ENCODE data around the gene NPHP4.

Gene NPHP4

DNA sequence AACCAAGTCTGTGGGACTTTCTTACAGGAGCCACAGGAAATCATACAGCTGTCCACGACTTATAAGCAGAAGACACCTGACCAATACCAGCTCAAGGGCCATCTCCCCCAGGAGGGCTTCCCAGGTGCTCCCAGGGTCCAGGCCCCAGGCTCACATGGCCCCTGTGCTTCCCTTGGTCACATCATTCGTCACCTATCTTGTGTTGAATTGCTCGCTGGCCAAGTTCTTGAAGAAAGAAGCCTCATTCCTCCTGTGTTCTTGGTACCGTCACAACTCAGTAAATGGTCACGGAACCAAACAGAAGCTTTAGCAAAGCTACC lies 3.0 kb downstream of the NPHP4 start:
- Histone ChIP-seq H3K9me3 (ENCODE audit: control insufficient read depth, low read length) (no peaks in the 10 kb centered on the region), H3K4me1 (no peaks in the 10 kb centered on the region), H3K27me3 (ENCODE audit: control insufficient read depth, insufficient read depth, low read length) (no peaks in the 10 kb centered on the region), H3K4me2 (ENCODE audit: low read length) (no peak overlapping the region), H3K36me3 (ENCODE audit: control insufficient read depth, insufficient read depth, low read length) (no peaks in the 10 kb centered on the region), H3K27ac (no peak overlapping the region), H3K9ac (no peak overlapping the region), H3K4me3 (ENCODE audit: low read depth, low read length) (no peak overlapping the region), H3K79me2 (no peaks in the 10 kb centered on the region), H2AFZ (no peak overlapping the region)
- TF ChIP-seq, protein P1, sequence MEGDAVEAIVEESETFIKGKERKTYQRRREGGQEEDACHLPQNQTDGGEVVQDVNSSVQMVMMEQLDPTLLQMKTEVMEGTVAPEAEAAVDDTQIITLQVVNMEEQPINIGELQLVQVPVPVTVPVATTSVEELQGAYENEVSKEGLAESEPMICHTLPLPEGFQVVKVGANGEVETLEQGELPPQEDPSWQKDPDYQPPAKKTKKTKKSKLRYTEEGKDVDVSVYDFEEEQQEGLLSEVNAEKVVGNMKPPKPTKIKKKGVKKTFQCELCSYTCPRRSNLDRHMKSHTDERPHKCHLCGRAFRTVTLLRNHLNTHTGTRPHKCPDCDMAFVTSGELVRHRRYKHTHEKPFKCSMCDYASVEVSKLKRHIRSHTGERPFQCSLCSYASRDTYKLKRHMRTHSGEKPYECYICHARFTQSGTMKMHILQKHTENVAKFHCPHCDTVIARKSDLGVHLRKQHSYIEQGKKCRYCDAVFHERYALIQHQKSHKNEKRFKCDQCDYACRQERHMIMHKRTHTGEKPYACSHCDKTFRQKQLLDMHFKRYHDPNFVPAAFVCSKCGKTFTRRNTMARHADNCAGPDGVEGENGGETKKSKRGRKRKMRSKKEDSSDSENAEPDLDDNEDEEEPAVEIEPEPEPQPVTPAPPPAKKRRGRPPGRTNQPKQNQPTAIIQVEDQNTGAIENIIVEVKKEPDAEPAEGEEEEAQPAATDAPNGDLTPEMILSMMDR (IDR thresholded peaks at IDR 0.05) = no peak

DNA sequence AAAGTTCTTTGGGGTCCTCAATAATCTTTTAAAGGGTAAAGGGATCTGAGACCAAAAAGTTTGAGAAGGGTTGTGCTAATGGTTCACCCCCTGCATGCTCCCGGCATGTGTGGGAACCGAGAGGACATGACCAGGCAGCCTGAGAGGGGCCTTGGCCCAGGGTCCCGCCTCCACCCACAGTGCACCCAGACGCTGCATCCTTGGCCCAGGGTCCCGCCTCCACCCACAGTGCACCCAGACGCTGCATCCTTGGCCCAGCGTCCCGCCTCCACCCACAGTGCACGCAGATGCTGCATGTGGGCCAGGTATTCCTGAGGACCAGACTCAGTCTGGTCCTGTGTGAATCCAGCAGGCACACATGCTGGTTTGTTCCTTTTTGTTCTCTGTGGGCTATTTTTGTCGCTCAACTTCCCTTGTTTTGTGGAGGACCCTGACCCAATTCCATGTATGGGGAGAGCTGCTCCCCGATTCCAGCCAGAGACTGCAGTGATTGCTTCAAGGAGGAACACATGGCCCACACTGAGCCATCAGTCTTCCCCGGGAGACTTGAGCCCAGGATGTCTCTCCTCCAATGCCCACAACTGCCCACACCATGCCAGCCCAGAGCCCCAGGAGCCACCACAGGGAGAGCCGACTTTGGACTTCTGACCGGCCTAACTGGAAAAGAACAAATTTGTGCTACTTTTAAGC lies 3.5 kb downstream of the NPHP4 start:
- Histone ChIP-seq H2AFZ (no peak overlapping the region), H3K27ac (no peak overlapping the region), H3K4me3 (ENCODE audit: low read depth, low read length) (no peak overlapping the region), H3K9ac (no peak overlapping the region), H3K79me2 (no peaks in the 10 kb centered on the region), H3K4me1 (no peaks in the 10 kb centered on the region), H3K4me2 (ENCODE audit: low read length) (no peak overlapping the region), H3K36me3 (ENCODE audit: control insufficient read depth, insufficient read depth, low read length) (no peaks in the 10 kb centered on the region), H3K9me3 (ENCODE audit: control insufficient read depth, low read length) (no peaks in the 10 kb centered on the region), H3K27me3 (ENCODE audit: control insufficient read depth, insufficient read depth, low read length) (no peaks in the 10 kb centered on the region)
- TF ChIP-seq, protein P1 (IDR thresholded peaks at IDR 0.05) = no peak

DNA sequence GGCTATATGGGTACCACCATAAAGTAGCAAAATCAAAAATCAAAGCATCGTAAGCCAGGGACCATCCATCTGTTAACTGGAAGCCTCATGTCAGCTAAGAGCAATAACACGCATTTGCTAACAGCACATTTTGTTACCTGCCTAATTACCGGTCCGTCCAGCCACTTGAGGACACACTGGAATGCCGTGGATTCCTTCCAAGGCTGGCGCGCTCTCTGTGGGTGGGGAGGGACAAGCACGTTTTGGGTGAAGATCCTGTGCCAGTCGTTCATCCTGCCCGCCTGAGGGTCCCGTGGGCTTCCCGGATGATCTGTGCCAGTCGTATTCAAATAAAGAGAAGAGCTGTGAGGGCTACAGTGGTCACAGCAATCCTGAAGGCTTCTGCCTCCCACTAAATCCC lies 6.2 kb downstream of the NPHP4 start:
- TF ChIP-seq, protein P1 (IDR thresholded peaks at IDR 0.05) = no peak
- Histone ChIP-seq H3K9ac (no peak overlapping the region), H3K27me3 (ENCODE audit: control insufficient read depth, insufficient read depth, low read length) (no peaks in the 10 kb centered on the region), H2AFZ (no peak overlapping the region), H3K27ac (no peak overlapping the region), H3K9me3 (ENCODE audit: control insufficient read depth, low read length) (no peaks in the 10 kb centered on the region), H3K36me3 (ENCODE audit: control insufficient read depth, insufficient read depth, low read length) (no peaks in the 10 kb centered on the region), H3K4me3 (ENCODE audit: low read depth, low read length) (no peak overlapping the region), H3K4me1 (no peaks in the 10 kb centered on the region), H3K4me2 (ENCODE audit: low read length) (no peak overlapping the region), H3K79me2 (no peaks in the 10 kb centered on the region)

DNA sequence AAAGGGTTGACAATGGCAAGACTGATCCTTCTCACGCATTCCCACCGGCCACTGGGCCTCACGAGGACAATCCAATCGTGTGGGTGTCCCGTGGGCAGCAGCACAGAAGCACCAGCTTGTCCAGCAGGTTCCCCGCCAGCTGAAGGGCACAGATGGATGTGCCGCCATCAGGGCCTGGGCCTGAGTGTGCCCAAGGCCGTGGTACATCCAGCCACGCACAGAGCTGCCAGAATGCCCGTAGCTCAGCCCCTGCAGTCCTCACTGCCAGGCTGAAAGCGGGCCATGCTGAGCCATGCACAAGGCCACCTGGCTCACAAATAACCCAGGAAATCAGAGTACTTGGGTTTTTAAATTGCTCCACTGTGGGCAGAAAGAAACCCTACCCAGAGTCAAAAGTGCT lies 7.0 kb downstream of the NPHP4 start:
- H3K4me1 ChIP-seq = no peaks in the 10 kb centered on the region
- no peak overlapping the region for H2AFZ ChIP-seq
- H3K4me2 ChIP-seq (ENCODE audit: low read length) = no peak overlapping the region
- H3K79me2 ChIP-seq = no peaks in the 10 kb centered on the region
- no peaks in the 10 kb centered on the region for H3K36me3 ChIP-seq (ENCODE audit: control insufficient read depth, insufficient read depth, low read length)
- no peaks in the 10 kb centered on the region for H3K9me3 ChIP-seq (ENCODE audit: control insufficient read depth, low read length)
- no peak overlapping the region for H3K27ac ChIP-seq
- TF ChIP-seq, protein P1 (IDR thresholded peaks at IDR 0.05) = no peak
- no peaks in the 10 kb centered on the region for H3K27me3 ChIP-seq (ENCODE audit: control insufficient read depth, insufficient read depth, low read length)
- H3K9ac ChIP-seq = no peak overlapping the region
- no peak overlapping the region for H3K4me3 ChIP-seq (ENCODE audit: low read depth, low read length)

DNA sequence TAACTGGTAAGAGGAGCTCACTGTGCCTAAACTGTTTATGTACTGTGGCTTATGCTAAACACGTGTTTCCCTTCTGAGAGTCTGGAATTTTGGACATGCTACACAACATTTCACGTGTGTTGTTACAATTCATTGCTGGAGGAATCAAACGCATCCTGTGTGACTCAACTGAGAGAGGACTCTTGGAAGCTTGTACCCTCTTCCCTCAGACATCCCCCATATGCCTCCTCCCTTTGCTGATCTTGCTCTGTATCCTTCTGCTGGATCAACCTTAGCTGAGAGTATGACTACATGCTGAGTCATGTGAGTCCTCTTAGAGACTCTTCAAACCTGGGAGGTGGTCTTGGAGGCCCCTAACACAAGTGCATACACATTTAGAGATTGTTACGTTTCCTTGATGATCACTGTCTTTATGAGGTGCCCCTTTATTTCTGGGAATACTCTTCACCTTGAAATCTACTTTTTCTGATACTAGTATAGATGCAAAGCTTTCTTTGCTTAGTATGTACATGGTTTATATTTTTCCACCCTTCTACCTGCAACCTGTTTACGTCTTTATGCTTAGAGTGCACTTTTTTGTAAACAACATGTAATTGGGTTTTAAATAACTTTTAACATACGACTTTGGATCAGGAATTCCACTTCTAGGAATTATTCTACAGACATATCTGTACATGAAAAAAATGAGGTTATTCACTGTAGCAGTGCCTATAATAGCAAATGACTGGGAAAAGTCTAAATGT lies 8.7 kb downstream of the NPHP4 start:
- H2AFZ ChIP-seq = no peak overlapping the region
- TF ChIP-seq, protein P1 (IDR thresholded peaks at IDR 0.05) = no peak
- no peaks in the 10 kb centered on the region for H3K9me3 ChIP-seq (ENCODE audit: control insufficient read depth, low read length)
- H3K27ac ChIP-seq = no peak overlapping the region
- H3K79me2 ChIP-seq = no peaks in the 10 kb centered on the region
- no peaks in the 10 kb centered on the region for H3K36me3 ChIP-seq (ENCODE audit: control insufficient read depth, insufficient read depth, low read length)
- H3K4me2 ChIP-seq (ENCODE audit: low read length) = no peak overlapping the region
- no peaks in the 10 kb centered on the region for H3K27me3 ChIP-seq (ENCODE audit: control insufficient read depth, insufficient read depth, low read length)
- no peak overlapping the region for H3K4me3 ChIP-seq (ENCODE audit: low read depth, low read length)
- H3K9ac ChIP-seq = no peak overlapping the region
- H3K4me1 ChIP-seq = no peaks in the 10 kb centered on the region
